ENCODE measurements around the gene SPTBN2. TPM values are rescaled to one million over a fixed set of nuclear protein-coding genes. Genes with fewer than 3 reads are reported as not detected.

The SPTBN2 gene
- total RNA-seq (1 to 10 TPM; 2.3 to 7.0 (median 3.1) TPM), polyA plus RNA-seq (0.38 TPM)
- long read RNA-seq, donor 1, result 0 reads
- long read RNA-seq, donor 2, result 0 reads
- long read RNA-seq, donor 3, partial matches to known transcripts, result 1 of 2 reads
- long read RNA-seq, donor 3, other reads (novel, unspliced or antisense), result 1 of 2 reads
- long read RNA-seq, donor 4, result 0 reads

- intact Hi-C loops (cut with DNase I), result no loop called here
- no peaks in the 10 kb centered on the region for H3K9me3 ChIP-seq (ENCODE audit: control insufficient read depth, low read length)
- no peaks in the 10 kb centered on the region for H3K27me3 ChIP-seq (ENCODE audit: control insufficient read depth, insufficient read depth)
- H3K4me1 ChIP-seq (ENCODE audit: control insufficient read depth, insufficient read depth, low read length), result peaks cover 4% of the 10 kb centered on the region
- ATAC-seq (peak in 1 of 2 donors; percentile 18), DNase-seq (peak in 1 of 3 donors; percentile 58)
- H3K4me3 ChIP-seq (ENCODE audit: low read length), result peak within 1 kb of the TSS; percentile 97
- H3K27ac ChIP-seq (ENCODE audit: low read length), result no peak within 1 kb of the TSS
- WGBS, result 16% methylated on average over 25 of the region's 25 CpGs
Observed at GRCh38 chr11:66728693-66729385, at the start of gene SPTBN2. TSS of gene SPTBN2 (minus strand) at chr11:66729216. CDS start at chr11:66721240, 7,976 bp downstream.

GRCh38 chr11:66768818-66769217, 39.8 kb upstream of the SPTBN2 start:
- ATAC-seq, result peak in 1 of 2 donors; percentile 41

GRCh38 chr11:66768088-66768521, 39.1 kb upstream of the SPTBN2 start:
- no peaks in the 10 kb centered on the region for H3K27me3 ChIP-seq (ENCODE audit: control insufficient read depth, insufficient read depth)
- no peak overlapping the region for H3K4me3 ChIP-seq (ENCODE audit: low read length)
- no peak for DNase-seq
- peak; percentile 62 to 81 for ATAC-seq
- intact Hi-C loops (cut with DNase I), result no loop called here
- H3K4me1 ChIP-seq (ENCODE audit: control insufficient read depth, insufficient read depth, low read length), result no peaks in the 10 kb centered on the region
- no peak overlapping the region for H3K27ac ChIP-seq (ENCODE audit: low read length)
- H3K9me3 ChIP-seq (ENCODE audit: control insufficient read depth, low read length), result no peaks in the 10 kb centered on the region
- 50% methylated on average over 3 of the region's 3 CpGs for WGBS

More at GRCh38 chr11:66768818-66769217, 39.8 kb upstream of the SPTBN2 start:
- no peaks in the 10 kb centered on the region for H3K27me3 ChIP-seq (ENCODE audit: control insufficient read depth, insufficient read depth)
- intact Hi-C loops (cut with DNase I), result no loop called here
- no peak for DNase-seq
- no peaks in the 10 kb centered on the region for H3K9me3 ChIP-seq (ENCODE audit: control insufficient read depth, low read length)
- H3K4me3 ChIP-seq (ENCODE audit: low read length), result no peak overlapping the region
- H3K27ac ChIP-seq (ENCODE audit: low read length), result no peak overlapping the region
- H3K4me1 ChIP-seq (ENCODE audit: control insufficient read depth, insufficient read depth, low read length), result no peaks in the 10 kb centered on the region

GRCh38 chr11:66767666-66768065, 38.6 kb upstream of the SPTBN2 start:
- ATAC-seq (no peak), DNase-seq (no peak)
- Histone ChIP-seq H3K27ac (ENCODE audit: low read length) (peak overlapping the region; percentile 4), H3K4me3 (ENCODE audit: low read length) (no peak overlapping the region), H3K4me1 (ENCODE audit: control insufficient read depth, insufficient read depth, low read length) (no peaks in the 10 kb centered on the region), H3K27me3 (ENCODE audit: control insufficient read depth, insufficient read depth) (no peaks in the 10 kb centered on the region), H3K9me3 (ENCODE audit: control insufficient read depth, low read length) (no peaks in the 10 kb centered on the region)
- WGBS, result 98% methylated on average over 1 of the region's 1 CpG
- intact Hi-C loops (cut with DNase I), result no loop called here

GRCh38 chr11:66766681-66767080, 37.7 kb upstream of the SPTBN2 start:
- no peak for DNase-seq
- 83% methylated on average over 2 of the region's 2 CpGs for WGBS
- Histone ChIP-seq H3K27ac (ENCODE audit: low read length) (no peak overlapping the region), H3K27me3 (ENCODE audit: control insufficient read depth, insufficient read depth) (no peaks in the 10 kb centered on the region), H3K9me3 (ENCODE audit: control insufficient read depth, low read length) (no peaks in the 10 kb centered on the region), H3K4me3 (ENCODE audit: low read length) (no peak overlapping the region), H3K4me1 (ENCODE audit: control insufficient read depth, insufficient read depth, low read length) (no peaks in the 10 kb centered on the region)
- intact Hi-C loops (cut with DNase I), result no loop called here
- no peak for ATAC-seq

- 95% methylated on average over 27 of the region's 27 CpGs for WGBS
- Histone ChIP-seq H3K4me3 (ENCODE audit: low read length) (no peak overlapping the region), H3K27ac (ENCODE audit: low read length) (no peak overlapping the region), H3K27me3 (ENCODE audit: control insufficient read depth, insufficient read depth) (no peaks in the 10 kb centered on the region), H3K4me1 (ENCODE audit: control insufficient read depth, insufficient read depth, low read length) (no peaks in the 10 kb centered on the region), H3K9me3 (ENCODE audit: control insufficient read depth, low read length) (no peaks in the 10 kb centered on the region)
- intact Hi-C loops (cut with DNase I), result no loop called here
- DNase-seq (no peak), ATAC-seq (no peak)
Observed at GRCh38 chr11:66762088-66762487, 33.1 kb upstream of the SPTBN2 start.

- DNase-seq (no peak), ATAC-seq (no peak)
- Histone ChIP-seq H3K9me3 (ENCODE audit: control insufficient read depth, low read length) (no peaks in the 10 kb centered on the region), H3K27ac (ENCODE audit: low read length) (no peak overlapping the region), H3K4me1 (ENCODE audit: control insufficient read depth, insufficient read depth, low read length) (no peaks in the 10 kb centered on the region), H3K4me3 (ENCODE audit: low read length) (no peak overlapping the region), H3K27me3 (ENCODE audit: control insufficient read depth, insufficient read depth) (no peaks in the 10 kb centered on the region)
- 94% methylated on average over 4 of the region's 4 CpGs for WGBS
- intact Hi-C loops (cut with DNase I), result no loop called here
Observed at GRCh38 chr11:66752148-66752547, 23.1 kb upstream of the SPTBN2 start.

GRCh38 chr11:66749091-66749490, 20.1 kb upstream of the SPTBN2 start:
- no peak for DNase-seq

GRCh38 chr11:66747480-66747879, 18.5 kb upstream of the SPTBN2 start:
- WGBS, result 85% methylated on average over 7 of the region's 7 CpGs
- H3K9me3 ChIP-seq (ENCODE audit: control insufficient read depth, low read length), result no peaks in the 10 kb centered on the region
- intact Hi-C loops (cut with DNase I), result no loop called here
- no peak for DNase-seq
- H3K27me3 ChIP-seq (ENCODE audit: control insufficient read depth, insufficient read depth), result no peaks in the 10 kb centered on the region
- H3K4me1 ChIP-seq (ENCODE audit: control insufficient read depth, insufficient read depth, low read length), result no peaks in the 10 kb centered on the region
- no peak for ATAC-seq
- H3K4me3 ChIP-seq (ENCODE audit: low read length), result no peak overlapping the region
- no peak overlapping the region for H3K27ac ChIP-seq (ENCODE audit: low read length)

More at GRCh38 chr11:66749091-66749490, 20.1 kb upstream of the SPTBN2 start:
- no peak overlapping the region for H3K27ac ChIP-seq (ENCODE audit: low read length)
- H3K27me3 ChIP-seq (ENCODE audit: control insufficient read depth, insufficient read depth), result no peaks in the 10 kb centered on the region
- WGBS, result 62% methylated on average over 2 of the region's 2 CpGs
- no peaks in the 10 kb centered on the region for H3K9me3 ChIP-seq (ENCODE audit: control insufficient read depth, low read length)
- intact Hi-C loops (cut with DNase I), result no loop called here
- no peak for ATAC-seq
- no peaks in the 10 kb centered on the region for H3K4me1 ChIP-seq (ENCODE audit: control insufficient read depth, insufficient read depth, low read length)
- no peak overlapping the region for H3K4me3 ChIP-seq (ENCODE audit: low read length)

- Histone ChIP-seq H3K4me3 (ENCODE audit: low read length) (peak overlapping the region; percentile 85), H3K9me3 (ENCODE audit: control insufficient read depth, low read length) (no peaks in the 10 kb centered on the region), H3K27me3 (ENCODE audit: control insufficient read depth, insufficient read depth) (no peaks in the 10 kb centered on the region), H3K27ac (ENCODE audit: low read length) (no peak overlapping the region), H3K4me1 (ENCODE audit: control insufficient read depth, insufficient read depth, low read length) (no peaks in the 10 kb centered on the region)
- intact Hi-C loops (cut with DNase I), result no loop called here
- peak; percentile 38 to 70 (median 55) for DNase-seq
- peak; percentile 23 to 38 for ATAC-seq
- WGBS, result 53% methylated on average over 45 of the region's 45 CpGs
Observed at GRCh38 chr11:66745356-66746235, 16.6 kb upstream of the SPTBN2 start.

Measured in right cardiac atrium (tissue), 5 donors.